ENCODE measurements around the gene LBH. TPM values are rescaled to one million over a fixed set of nuclear protein-coding genes. Genes with fewer than 3 reads are reported as not detected.

The LBH gene
- total RNA-seq, 4 donors from 2014 or later, result 104 to 206 (median 126) TPM

DNA sequence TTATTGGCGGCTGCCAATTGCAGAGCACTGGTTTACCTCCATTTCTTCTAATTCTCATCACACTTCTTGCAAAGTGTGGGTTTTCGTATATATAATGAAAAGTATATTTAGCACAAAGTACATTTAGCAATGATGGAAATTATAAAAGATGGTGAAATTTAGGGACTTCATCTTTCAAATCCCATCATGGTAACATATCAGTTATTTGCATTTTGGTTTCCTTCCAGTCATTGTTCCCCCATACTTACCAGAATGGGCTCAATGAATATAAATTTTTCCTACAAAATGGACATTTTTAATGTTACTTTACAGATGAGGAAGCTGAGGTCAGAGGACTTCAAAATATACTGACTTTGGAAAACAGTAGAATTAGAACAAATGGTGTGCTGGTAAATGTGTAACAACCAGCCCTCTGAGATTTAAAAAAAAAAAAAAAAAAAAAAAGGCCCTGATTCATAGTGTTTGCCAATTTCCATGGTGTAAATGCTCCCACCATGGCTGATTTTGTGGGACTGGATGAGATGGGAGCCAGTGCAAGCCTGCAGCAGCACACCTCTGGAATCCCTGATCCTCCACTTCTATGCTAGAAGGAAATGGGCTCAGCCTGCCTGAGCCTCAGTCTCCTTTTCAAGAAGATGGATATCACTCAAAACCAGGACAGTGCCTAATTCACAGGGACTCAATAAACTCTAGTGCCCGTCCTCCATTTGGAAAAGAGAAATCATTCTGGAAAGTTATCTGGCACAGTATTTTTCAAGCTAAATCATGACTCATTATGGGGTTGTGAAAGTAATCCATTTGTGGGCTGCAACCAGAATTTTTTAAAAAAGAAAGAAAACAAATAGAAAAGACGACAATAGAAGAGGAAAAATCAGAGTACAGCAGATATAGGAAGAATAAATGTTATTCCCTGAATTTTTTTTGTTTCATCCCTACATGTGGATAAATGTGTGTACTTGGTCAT, 34.0 kb downstream of the LBH start:
- Histone ChIP-seq H3K36me3 (no peaks in the 10 kb centered on the region), H3K4me3 (replicated peaks in 1 of 3) (no peak overlapping the region), H3K4me1 (peaks cover 16 to 26% of the 10 kb centered on the region in 2 donors), H3K9me3 (no peaks in the 10 kb centered on the region), H3K27ac (peak overlapping the region; percentile 21 to 55 (median 46)), H3K27me3 (no peaks in the 10 kb centered on the region)
- DNase-seq, result no peak
- intact Hi-C loops (cut with DNase I), result no loop called here
- TF ChIP-seq POLR2A (IDR thresholded peaks at IDR 0.05), result no peak
- TF ChIP-seq, protein P1, sequence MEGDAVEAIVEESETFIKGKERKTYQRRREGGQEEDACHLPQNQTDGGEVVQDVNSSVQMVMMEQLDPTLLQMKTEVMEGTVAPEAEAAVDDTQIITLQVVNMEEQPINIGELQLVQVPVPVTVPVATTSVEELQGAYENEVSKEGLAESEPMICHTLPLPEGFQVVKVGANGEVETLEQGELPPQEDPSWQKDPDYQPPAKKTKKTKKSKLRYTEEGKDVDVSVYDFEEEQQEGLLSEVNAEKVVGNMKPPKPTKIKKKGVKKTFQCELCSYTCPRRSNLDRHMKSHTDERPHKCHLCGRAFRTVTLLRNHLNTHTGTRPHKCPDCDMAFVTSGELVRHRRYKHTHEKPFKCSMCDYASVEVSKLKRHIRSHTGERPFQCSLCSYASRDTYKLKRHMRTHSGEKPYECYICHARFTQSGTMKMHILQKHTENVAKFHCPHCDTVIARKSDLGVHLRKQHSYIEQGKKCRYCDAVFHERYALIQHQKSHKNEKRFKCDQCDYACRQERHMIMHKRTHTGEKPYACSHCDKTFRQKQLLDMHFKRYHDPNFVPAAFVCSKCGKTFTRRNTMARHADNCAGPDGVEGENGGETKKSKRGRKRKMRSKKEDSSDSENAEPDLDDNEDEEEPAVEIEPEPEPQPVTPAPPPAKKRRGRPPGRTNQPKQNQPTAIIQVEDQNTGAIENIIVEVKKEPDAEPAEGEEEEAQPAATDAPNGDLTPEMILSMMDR (IDR thresholded peaks at IDR 0.05), result no peak
- whole genome bisulfite sequencing, 2 donors, result 81 to 90% methylated on average over 4 of the region's 4 CpGs

DNA sequence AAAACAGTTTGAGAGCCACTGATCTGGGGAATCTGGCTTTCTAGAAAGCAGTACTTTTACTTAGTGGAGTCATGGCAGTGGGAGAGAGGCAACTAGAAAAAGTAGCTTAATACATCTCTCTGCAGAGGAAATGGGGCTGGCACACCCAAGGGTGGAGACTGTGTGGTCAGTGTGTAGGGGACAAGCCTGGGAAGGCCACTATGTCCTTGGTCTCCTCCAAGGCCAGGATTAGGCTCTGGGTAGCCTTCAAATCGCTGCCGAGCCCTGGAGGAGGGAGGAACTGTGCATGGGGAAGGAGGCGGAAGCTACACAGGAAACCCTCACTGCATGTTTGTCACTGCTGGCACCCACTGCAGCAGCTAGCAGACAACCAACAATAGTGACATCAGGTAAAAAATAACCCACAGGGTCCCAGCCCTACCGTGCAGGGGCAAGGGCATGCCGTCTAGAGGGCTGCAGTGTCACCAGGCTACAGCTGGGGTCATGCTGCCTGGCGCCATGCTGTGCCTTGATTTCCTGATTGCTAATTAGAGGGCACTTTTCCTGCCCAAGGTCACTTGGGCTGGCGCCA, 34.8 kb downstream of the LBH start:
- no peak for TF ChIP-seq POLR2A (IDR thresholded peaks at IDR 0.05)
- TF ChIP-seq, protein P1 (IDR thresholded peaks at IDR 0.05), result no peak
- peaks cover 16 to 26% of the 10 kb centered on the region in 2 donors for H3K4me1 ChIP-seq
- peak; percentile 41 to 50 for DNase-seq
- no peak overlapping the region for H3K4me3 ChIP-seq (replicated peaks in 1 of 3)
- intact Hi-C loops (cut with DNase I), result no loop called here
- H3K27me3 ChIP-seq, result no peaks in the 10 kb centered on the region
- H3K27ac ChIP-seq, result peak overlapping the region; percentile 21 to 55 (median 46)
- no peaks in the 10 kb centered on the region for H3K9me3 ChIP-seq
- whole genome bisulfite sequencing, 2 donors, result 63 to 67% methylated on average over 7 of the region's 7 CpGs
- no peaks in the 10 kb centered on the region for H3K36me3 ChIP-seq

DNA sequence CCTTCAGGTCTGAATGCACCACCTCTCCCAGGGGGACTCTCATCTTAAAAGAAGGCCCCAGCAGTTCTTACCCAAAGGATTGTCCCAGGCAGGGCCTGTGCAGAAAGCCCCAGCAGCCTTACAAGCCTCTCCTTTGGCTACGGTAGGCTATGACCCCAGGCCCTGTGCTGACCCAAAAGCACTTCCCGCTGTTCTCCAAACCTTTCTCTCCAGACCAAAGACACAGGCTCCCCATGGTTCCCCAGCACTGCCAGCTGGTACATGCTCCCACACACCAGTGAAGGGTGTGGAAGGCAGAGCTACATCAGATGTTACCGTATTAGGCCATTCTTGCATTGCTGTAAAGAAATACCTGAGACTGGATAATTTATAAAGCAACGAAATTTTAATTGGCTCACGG, 35.4 kb downstream of the LBH start:
- TF ChIP-seq, protein P1 (IDR thresholded peaks at IDR 0.05), result no peak
- TF ChIP-seq POLR2A (IDR thresholded peaks at IDR 0.05), result no peak
- Histone ChIP-seq H3K9me3 (no peaks in the 10 kb centered on the region), H3K27ac (peak overlapping the region in 1 of 3 donors; percentile 55), H3K4me1 (peaks cover 16 to 26% of the 10 kb centered on the region in 2 donors), H3K4me3 (replicated peaks in 1 of 3) (no peak overlapping the region), H3K27me3 (no peaks in the 10 kb centered on the region), H3K36me3 (no peaks in the 10 kb centered on the region)
- WGBS, 2 donors, result 91% methylated on average over 5 of the region's 5 CpGs
- no peak for DNase-seq
- intact Hi-C loops (cut with DNase I), result no loop called here

DNA sequence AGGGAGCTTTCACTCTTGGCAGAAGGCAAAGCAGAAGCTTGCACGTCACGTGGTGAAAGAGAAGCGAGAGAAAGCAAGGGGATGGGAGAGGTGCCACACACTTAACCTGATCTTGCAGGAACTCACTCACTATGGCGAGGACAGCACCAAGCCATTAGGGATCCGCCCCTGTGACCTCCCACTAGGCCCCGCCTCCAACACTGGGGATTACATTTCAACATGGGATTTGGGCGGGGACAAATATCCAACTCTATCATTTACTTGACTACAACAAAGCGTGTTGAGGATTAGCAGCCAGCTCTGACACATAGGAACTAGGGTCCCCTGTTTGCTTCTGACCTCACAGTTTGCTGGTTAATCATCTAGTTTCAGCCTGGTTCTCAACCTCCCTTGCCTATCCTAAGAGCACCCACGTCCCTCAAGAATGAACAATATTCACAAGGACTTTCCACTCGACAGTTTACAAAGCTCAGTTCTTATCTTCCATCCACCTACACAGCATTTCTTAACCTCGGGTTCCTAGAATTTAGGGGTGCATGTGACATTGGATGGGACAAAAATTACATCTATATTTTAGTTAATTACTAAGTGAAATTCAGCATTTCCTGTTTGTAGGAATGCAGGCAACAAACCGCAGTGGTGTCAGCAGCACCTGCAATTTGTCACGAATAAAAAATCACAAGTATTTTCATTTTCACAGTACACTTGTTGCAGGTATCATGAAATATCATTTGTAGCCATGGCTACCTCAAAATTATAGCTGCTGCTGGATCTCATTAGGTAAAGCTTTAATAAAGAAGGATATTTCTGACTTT, 36.0 kb downstream of the LBH start:
- H3K4me1 ChIP-seq, result peaks cover 16 to 26% of the 10 kb centered on the region in 2 donors
- intact Hi-C loops (cut with DNase I), result no loop called here
- no peaks in the 10 kb centered on the region for H3K27me3 ChIP-seq
- no peak for DNase-seq
- H3K9me3 ChIP-seq, result no peaks in the 10 kb centered on the region
- H3K27ac ChIP-seq, result no peak overlapping the region
- no peak for TF ChIP-seq POLR2A (IDR thresholded peaks at IDR 0.05)
- TF ChIP-seq, protein P1 (IDR thresholded peaks at IDR 0.05), result no peak
- H3K4me3 ChIP-seq (replicated peaks in 1 of 3), result no peak overlapping the region
- no peaks in the 10 kb centered on the region for H3K36me3 ChIP-seq
- WGBS, 2 donors, result 90 to 93% methylated on average over 13 of the region's 13 CpGs

All from thyroid gland (tissue), 4 donors.